22Rv1 (cell line): ENCODE measurements around the gene ARHGAP42.

Source experiments
- H3K27ac ChIP-seq: fragments of 450-650 bp; 2 replicates; pipeline ENCODE4 v1.5.1; 2017
- ZFX ChIP-seq: fragments of 450-650 bp; IDR thresholded peaks from 2 replicates; pipeline ENCODE4 v1.6.1; 2017; ENCODE audit warnings: antibody characterized with exemption, borderline replicate concordance
- TF ChIP-seq, protein P1 (sequence below): fragments of 450-650 bp; IDR thresholded peaks from 2 replicates; pipeline ENCODE4 v1.5.1; 2017; ENCODE audit warnings: mild to moderate bottlenecking

ARHGAP42 gene

DNA sequence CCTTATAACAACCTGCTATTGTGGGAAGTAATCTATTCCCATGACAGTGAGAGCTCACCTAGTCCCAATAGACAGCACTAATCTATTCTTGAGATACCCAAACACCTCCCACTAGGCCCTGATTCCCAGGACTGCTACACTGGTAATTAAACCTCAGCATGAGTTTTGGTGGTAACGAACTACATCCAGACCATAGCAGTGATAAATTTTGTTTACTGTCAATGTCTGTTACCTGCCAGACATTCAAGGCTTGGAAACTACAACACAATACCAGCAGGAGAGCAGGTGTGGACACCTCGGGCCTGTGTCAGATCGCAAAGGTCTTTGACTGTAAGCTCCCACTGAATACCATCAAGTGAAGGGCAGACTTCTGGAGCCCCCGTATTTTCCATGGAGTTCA, 187.1 kb downstream of the ARHGAP42 start:
- TF ChIP-seq, protein P1, sequence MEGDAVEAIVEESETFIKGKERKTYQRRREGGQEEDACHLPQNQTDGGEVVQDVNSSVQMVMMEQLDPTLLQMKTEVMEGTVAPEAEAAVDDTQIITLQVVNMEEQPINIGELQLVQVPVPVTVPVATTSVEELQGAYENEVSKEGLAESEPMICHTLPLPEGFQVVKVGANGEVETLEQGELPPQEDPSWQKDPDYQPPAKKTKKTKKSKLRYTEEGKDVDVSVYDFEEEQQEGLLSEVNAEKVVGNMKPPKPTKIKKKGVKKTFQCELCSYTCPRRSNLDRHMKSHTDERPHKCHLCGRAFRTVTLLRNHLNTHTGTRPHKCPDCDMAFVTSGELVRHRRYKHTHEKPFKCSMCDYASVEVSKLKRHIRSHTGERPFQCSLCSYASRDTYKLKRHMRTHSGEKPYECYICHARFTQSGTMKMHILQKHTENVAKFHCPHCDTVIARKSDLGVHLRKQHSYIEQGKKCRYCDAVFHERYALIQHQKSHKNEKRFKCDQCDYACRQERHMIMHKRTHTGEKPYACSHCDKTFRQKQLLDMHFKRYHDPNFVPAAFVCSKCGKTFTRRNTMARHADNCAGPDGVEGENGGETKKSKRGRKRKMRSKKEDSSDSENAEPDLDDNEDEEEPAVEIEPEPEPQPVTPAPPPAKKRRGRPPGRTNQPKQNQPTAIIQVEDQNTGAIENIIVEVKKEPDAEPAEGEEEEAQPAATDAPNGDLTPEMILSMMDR, result no peak
- no peak for TF ChIP-seq ZFX
- no peak overlapping the region for H3K27ac ChIP-seq

DNA sequence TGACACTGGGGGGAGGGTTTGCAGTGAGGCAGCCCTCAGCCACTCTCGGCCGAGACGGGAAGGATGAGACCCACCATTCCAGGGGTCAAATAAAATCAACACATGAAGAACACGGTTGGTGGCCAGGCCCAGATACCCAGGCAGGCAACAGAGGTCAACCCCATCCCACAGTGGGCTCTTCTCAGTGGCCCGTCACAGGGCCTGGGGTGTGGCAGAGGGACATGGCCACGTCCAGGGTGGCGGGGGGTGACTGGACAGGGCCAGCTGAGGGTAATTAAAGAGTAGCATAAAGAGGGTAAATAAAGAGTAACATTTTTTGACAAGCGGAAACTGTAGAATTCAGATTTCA, 188.4 kb downstream of the ARHGAP42 start:
- TF ChIP-seq, protein P1, result no peak
- no peak for TF ChIP-seq ZFX
- H3K27ac ChIP-seq, result no peak overlapping the region

DNA sequence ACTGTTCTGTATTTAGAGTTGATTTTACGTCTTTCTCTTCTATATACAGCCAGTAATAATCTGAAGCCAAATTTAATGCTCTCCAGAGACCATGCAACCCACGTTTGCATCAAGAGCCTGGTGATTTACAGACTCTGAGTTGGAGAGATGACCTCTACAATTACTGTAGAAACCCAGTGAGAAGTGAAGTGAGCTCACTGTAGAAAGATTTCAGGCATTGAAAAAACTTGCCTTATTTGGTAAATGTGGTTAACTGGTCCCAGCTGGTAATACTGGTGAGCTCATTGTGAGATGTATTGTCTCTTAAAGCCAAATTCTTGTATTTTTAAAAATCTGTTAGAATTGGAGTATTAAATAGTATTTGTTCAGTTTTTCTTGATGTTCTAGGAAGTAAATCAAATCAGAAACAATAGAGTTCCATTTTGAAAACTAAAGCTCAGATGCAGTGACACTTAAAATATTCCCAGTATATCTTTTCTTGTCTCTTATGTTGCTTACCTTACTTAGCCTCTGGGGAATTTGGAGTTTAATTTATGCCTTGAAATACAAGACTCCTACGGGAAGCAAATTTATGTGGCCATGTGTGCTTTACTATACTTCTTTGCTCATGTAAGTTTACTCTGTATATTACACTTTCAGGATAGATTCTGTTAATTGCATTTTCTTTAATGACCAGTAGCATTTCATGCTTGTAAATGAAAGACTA, 189.9 kb downstream of the ARHGAP42 start:
- H3K27ac ChIP-seq, result no peak overlapping the region
- TF ChIP-seq, protein P1, result no peak
- no peak for TF ChIP-seq ZFX

DNA sequence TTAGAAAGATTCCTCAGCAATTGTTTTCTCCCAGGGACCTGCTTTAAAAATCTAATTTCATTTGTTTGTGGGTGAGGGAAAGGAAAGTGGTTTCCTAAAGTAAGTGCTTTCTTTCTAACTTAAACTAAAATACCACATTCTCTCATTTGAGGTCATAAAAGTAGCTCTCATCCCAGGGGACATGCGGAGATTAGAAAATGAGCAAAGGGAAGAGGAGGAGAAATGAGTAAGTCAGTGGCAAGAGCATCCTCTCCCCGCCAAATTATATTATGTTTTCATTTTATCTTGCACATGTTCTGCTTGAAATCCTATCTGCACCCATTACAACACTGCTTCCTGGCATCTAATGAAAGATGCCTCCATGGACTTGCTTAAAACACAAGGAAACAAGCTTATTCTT, 191.4 kb downstream of the ARHGAP42 start:
- no peak overlapping the region for H3K27ac ChIP-seq
- TF ChIP-seq ZFX, result no peak
- TF ChIP-seq, protein P1, result no peak

DNA sequence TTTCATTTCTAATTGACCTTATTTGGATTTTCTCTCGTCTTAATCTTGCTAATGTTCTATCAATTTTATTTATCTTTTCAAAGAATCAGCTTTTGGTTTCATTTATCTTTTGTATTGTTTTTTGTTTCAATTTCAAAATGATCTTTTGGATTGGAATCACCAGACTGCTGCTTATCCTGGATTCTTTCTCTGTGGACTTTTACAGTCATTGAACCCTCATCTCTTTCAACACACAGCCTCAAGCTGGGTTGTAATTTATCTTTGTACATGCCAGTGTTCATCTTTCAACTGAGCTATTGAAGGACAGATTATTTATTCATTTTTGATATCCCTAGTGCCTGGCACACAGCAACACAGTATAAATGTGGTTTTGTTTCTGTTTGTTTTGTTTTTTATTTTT, 195.9 kb downstream of the ARHGAP42 start:
- H3K27ac ChIP-seq, result no peak overlapping the region
- TF ChIP-seq, protein P1, result no peak
- TF ChIP-seq ZFX, result no peak

DNA sequence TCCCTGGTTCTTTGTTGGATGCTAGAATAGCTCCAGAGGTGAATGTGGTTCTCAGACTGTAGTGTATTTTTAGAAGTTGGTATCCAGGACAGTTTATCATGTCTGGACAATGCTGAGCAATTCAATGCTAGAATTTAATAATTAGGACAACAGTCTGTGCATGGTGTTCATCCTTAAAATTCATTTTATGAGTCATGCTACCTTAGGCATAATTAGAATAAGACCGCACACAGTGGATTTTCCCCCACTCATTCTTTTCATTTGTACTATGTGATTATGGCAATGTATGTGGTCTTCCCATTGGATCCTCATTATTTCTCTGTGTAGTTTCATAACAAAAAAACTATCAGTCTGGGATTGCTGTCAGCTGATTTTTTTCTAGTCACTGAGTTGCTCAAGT, 196.7 kb downstream of the ARHGAP42 start:
- no peak for TF ChIP-seq ZFX
- TF ChIP-seq, protein P1, result no peak
- H3K27ac ChIP-seq, result no peak overlapping the region

DNA sequence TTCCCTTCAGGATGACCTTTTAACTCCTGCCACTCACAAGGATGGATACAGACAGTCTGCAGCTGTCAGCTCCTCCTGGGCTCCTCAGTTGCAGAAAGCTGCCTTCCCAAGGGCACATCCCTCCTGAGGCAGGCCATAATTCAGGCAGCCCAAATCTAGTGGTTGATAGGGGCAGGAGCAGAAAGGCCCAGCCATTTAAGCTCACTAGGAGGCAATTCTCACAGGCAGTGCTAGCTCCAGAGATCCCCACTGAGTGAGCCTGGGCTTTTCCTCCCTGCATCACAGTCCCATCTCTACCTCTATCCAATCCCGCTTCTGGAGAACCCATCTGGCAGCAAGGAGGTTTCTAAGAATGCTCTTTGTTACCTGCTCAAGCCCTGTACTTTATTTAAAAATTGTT, 200.6 kb downstream of the ARHGAP42 start:
- no peak overlapping the region for H3K27ac ChIP-seq
- no peak for TF ChIP-seq ZFX
- TF ChIP-seq, protein P1, result no peak
